ENCODE measurements around the gene PTGDS. TPM values are rescaled to one million over a fixed set of nuclear protein-coding genes. Genes with fewer than 3 reads are reported as not detected.

PTGDS gene
- total and polyA plus RNA-seq, 10 of the 15 experiments (the other 5 are each of a cell fraction or from before 2014, with no cell fraction given) = not detected

DNA sequence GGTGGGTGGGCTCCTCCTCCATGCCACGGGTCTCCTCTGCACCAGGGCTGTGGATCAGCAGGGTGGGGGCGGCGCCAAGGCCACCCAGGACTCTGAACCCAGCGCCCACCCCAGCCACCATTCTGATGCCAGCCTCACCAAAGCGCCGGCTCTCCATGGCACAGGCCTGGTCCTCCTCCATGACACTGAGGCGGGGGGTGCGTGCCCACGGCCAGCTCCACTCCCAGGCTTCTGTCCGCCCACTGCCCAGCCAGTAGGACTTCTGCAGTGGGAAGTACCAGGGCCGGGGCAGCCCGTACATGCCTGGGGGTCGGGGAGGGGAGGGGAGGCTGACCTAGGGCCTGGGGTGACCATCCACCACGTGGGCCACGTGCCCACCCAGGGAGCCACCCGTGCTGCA is 39.1 kb downstream of the PTGDS start:
- CTCF ChIA-PET = no interaction called here
- no peaks in the 10 kb centered on the region for H3K27me3 ChIP-seq (replicated peaks in 1 of 2; ENCODE audit: control insufficient read depth in 2 of 2, insufficient read depth in 2 of 2, low read length in 1 of 2)
- in situ Hi-C loops (cut with MboI) (no loop called here), intact Hi-C loops (cut with micrococcal nuclease; ENCODE audit: unreplicated experiment) (no loop called here)
- H3K4me1 ChIP-seq (ENCODE audit: control insufficient read depth, insufficient read depth, low read length) = no peaks in the 10 kb centered on the region
- no peak overlapping the region for H3K27ac ChIP-seq (ENCODE audit: control insufficient read depth, insufficient read depth)
- no peak overlapping the region for H3K9ac ChIP-seq (ENCODE audit: control insufficient read depth, insufficient read depth, low read length)
- FAIRE-seq (no peak), ATAC-seq (no peak), DNase-seq (ENCODE audit: low read depth, low spot score) (no peak)
- POLR2A ChIA-PET = no interaction called here
- TF ChIP-seq POLR2AphosphoS5 (IDR thresholded peaks at IDR 0.05; ENCODE audit: low read length) (no peak), NBN (IDR thresholded peaks at IDR 0.05) (no peak), ZNF217 (IDR thresholded peaks at IDR 0.05) (no peak), MEF2A (IDR thresholded peaks at IDR 0.05; ENCODE audit: insufficient read depth, low read depth, low read length) (no peak), MEF2B (IDR thresholded peaks at IDR 0.05; ENCODE audit: partially characterized antibody, poor library complexity, severe bottlenecking) (no peak), DPF2 (IDR thresholded peaks at IDR 0.05) (no peak), ZNF622 (IDR thresholded peaks at IDR 0.05) (no peak), RB1 (IDR thresholded peaks at IDR 0.05; ENCODE audit: borderline replicate concordance) (no peak), BMI1 (IDR thresholded peaks at IDR 0.05; ENCODE audit: borderline replicate concordance) (no peak), RAD51 (IDR thresholded peaks at IDR 0.05) (no peak), RELB (IDR thresholded peaks at IDR 0.05; ENCODE audit: low read depth) (no peak), REST (IDR thresholded peaks at IDR 0.05; ENCODE audit: low read depth, low read length) (no peak), TCF12 (IDR thresholded peaks at IDR 0.05; ENCODE audit: low read depth, low read length) (no peak), KAT2A (conservative IDR thresholded peaks at IDR 0.05; ENCODE audit: control insufficient read depth, low read depth, low read length) (no peak), FOXM1 (IDR thresholded peaks at IDR 0.05; ENCODE audit: low read depth, low read length) (no peak), RAD21 (IDR thresholded peaks at IDR 0.05; ENCODE audit: insufficient read depth, low read depth, low read length) (no peak)
- WGBS (ENCODE audit: insufficient coverage, insufficient replicate concordance, low lambda C conversion rate, missing lambda C conversion rate) = 81% methylated on average over 15 of the region's 16 CpGs
- SMC1A ChIA-PET (ENCODE audit: uncharacterized antibody, unreplicated experiment) = no interaction called here
- RAD21 ChIA-PET (ENCODE audit: unreplicated experiment) = no interaction called here
- H3K4me2 ChIP-seq (ENCODE audit: control insufficient read depth, insufficient read depth) = no peak overlapping the region
- no peaks in the 10 kb centered on the region for H4K20me1 ChIP-seq (ENCODE audit: control insufficient read depth, insufficient read depth)
- no peaks in the 10 kb centered on the region for H3K36me3 ChIP-seq (ENCODE audit: control insufficient read depth in 2 of 2, insufficient read depth in 2 of 2, low read length in 1 of 2)
- BruUV-seq (replicated peaks) = no TSS peak
- H3K79me2 ChIP-seq (ENCODE audit: control insufficient read depth, insufficient read depth, low read length) = no peaks in the 10 kb centered on the region
- no peak overlapping the region for H3K4me3 ChIP-seq
- no peaks in the 10 kb centered on the region; the same call in 2 of the 3 replicates for H3K9me3 ChIP-seq (replicated peaks; ENCODE audit: control insufficient read depth, insufficient read depth, low read length)
- no peak overlapping the region for H2AFZ ChIP-seq (ENCODE audit: control insufficient read depth, low read depth, low read length)
